Measurements from ENCODE around the gene TGFB1I1.

DNA sequence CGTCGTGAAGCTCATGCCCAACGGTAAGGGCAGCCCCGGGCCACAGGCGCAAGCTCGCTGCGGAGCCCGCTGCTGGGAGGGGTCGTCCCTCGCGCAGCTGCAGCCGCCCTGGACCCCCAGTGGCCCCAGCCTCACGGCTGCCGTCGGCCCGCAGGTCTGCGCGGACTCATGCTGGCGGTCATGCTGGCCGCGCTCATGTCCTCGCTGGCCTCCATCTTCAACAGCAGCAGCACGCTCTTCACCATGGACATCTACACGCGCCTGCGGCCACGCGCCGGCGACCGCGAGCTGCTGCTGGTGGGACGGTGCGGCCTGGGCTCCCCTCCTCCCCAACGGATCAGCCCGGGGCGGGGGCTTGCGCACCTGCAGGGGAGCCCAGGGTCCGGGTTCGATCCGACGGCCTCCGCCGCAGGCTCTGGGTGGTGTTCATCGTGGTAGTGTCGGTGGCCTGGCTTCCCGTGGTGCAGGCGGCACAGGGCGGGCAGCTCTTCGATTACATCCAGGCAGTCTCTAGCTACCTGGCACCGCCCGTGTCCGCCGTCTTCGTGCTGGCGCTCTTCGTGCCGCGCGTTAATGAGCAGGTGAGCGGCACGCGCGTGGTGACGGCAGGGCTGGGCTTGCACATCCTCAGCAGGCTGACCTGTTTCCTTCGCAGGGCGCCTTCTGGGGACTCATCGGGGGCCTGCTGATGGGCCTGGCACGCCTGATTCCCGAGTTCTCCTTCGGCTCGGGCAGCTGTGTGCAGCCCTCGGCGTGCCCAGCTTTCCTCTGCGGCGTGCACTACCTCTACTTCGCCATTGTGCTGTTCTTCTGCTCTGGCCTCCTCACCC, 16.7 kb downstream of the TGFB1I1 start:
- TF ChIP-seq HOXA7 (CRISPR knock-in tag; IDR thresholded peaks at IDR 0.05) (no peak), ARHGAP35 (CRISPR knock-in tag; IDR thresholded peaks at IDR 0.05; ENCODE audit: borderline replicate concordance) (no peak), GATA4 (IDR thresholded peaks at IDR 0.05; ENCODE audit: borderline replicate concordance, low read depth) (no peak), ZMYM4 (CRISPR knock-in tag; IDR thresholded peaks at IDR 0.05) (no peak), ZNF232 (CRISPR knock-in tag; IDR thresholded peaks at IDR 0.05; ENCODE audit: borderline replicate concordance) (no peak), ZNF616 (CRISPR knock-in tag; IDR thresholded peaks at IDR 0.05; ENCODE audit: low read depth) (no peak), SALL2 (CRISPR knock-in tag; IDR thresholded peaks at IDR 0.05) (no peak), MTF1 (CRISPR knock-in tag; IDR thresholded peaks at IDR 0.05) (no peak)
- TF ChIP-seq, protein P1, sequence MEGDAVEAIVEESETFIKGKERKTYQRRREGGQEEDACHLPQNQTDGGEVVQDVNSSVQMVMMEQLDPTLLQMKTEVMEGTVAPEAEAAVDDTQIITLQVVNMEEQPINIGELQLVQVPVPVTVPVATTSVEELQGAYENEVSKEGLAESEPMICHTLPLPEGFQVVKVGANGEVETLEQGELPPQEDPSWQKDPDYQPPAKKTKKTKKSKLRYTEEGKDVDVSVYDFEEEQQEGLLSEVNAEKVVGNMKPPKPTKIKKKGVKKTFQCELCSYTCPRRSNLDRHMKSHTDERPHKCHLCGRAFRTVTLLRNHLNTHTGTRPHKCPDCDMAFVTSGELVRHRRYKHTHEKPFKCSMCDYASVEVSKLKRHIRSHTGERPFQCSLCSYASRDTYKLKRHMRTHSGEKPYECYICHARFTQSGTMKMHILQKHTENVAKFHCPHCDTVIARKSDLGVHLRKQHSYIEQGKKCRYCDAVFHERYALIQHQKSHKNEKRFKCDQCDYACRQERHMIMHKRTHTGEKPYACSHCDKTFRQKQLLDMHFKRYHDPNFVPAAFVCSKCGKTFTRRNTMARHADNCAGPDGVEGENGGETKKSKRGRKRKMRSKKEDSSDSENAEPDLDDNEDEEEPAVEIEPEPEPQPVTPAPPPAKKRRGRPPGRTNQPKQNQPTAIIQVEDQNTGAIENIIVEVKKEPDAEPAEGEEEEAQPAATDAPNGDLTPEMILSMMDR (CRISPR knock-in tag; IDR thresholded peaks at IDR 0.05), result no peak
- TF ChIP-seq, protein P2, sequence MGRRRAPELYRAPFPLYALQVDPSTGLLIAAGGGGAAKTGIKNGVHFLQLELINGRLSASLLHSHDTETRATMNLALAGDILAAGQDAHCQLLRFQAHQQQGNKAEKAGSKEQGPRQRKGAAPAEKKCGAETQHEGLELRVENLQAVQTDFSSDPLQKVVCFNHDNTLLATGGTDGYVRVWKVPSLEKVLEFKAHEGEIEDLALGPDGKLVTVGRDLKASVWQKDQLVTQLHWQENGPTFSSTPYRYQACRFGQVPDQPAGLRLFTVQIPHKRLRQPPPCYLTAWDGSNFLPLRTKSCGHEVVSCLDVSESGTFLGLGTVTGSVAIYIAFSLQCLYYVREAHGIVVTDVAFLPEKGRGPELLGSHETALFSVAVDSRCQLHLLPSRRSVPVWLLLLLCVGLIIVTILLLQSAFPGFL (CRISPR knock-in tag; IDR thresholded peaks at IDR 0.05), result no peak
